ENCODE data around the gene SEPTIN8. TPM values are rescaled to one million over a fixed set of nuclear protein-coding genes. Genes with fewer than 3 reads are reported as not detected.

Gene SEPTIN8
- total and polyA plus RNA-seq, 10 of the 15 experiments (the other 5 are each of a cell fraction or from before 2014, with no cell fraction given): 6.1 to 96.1 (median 29.4) TPM

DNA sequence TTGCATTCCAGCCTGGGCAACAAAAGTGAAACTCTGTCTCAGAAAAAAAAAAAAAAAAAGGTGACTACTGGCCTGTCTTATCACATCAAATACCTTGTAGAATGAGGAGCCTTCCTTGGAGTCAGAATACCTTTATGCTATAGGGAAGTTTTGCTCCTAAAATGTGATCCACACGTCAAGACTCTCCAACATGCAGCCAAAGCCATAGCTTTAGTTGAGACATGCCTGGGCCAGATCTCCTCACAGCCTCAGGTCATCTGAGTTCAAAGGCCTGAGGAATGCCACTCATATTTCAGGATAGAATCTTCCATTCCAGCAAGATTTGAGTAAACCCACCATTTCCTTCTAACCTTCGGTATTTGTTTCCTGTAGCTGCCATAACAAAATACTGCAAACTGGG, 22.4 kb upstream of the SEPTIN8 start:
- in situ Hi-C loops (cut with MboI) (no loop called here), intact Hi-C loops (cut with micrococcal nuclease; ENCODE audit: unreplicated experiment) (no loop called here)
- no peak for ATAC-seq
- H3K27ac ChIP-seq (ENCODE audit: control insufficient read depth, insufficient read depth): no peak overlapping the region
- H3K4me2 ChIP-seq (ENCODE audit: control insufficient read depth, insufficient read depth): no peak overlapping the region
- no peak for FAIRE-seq
- H3K9ac ChIP-seq (ENCODE audit: control insufficient read depth, insufficient read depth, low read length): no peak overlapping the region
- no peaks in the 10 kb centered on the region for H3K27me3 ChIP-seq (replicated peaks in 1 of 2; ENCODE audit: control insufficient read depth in 2 of 2, insufficient read depth in 2 of 2, low read length in 1 of 2)
- WGBS (ENCODE audit: insufficient coverage, insufficient replicate concordance, low lambda C conversion rate, missing lambda C conversion rate): 64% methylated on average over 2 of the region's 2 CpGs
- H4K20me1 ChIP-seq (ENCODE audit: control insufficient read depth, insufficient read depth): no peaks in the 10 kb centered on the region
- ChIA-PET SMC1A (ENCODE audit: uncharacterized antibody, unreplicated experiment) (interaction anchor here (1.4 to 5.5 kb wide), 5 partner anchors 10 to 61 kb away, joined by 3 to 44 read pairs (median 6); partner anchors contain the start of gene KIF3A), POLR2A (interaction anchor here (0.7 to 2.5 kb wide), 2 partner anchors 22 to 149 kb away, joined by 6 to 9 read pairs; partner anchors contain the start of gene SEPTIN8), RAD21 (ENCODE audit: unreplicated experiment) (interaction anchor here (0.7 to 2.1 kb wide), 3 partner anchors 26 to 270 kb away, joined by 3 to 6 read pairs (median 4); no protein-coding TSS in a partner anchor), CTCF (interaction anchor here (1.0 kb wide), 1 partner anchor 45 kb away, joined by 3 read pairs; no protein-coding TSS in a partner anchor)
- H2AFZ ChIP-seq (ENCODE audit: control insufficient read depth, low read depth, low read length): no peak overlapping the region
- H3K79me2 ChIP-seq (ENCODE audit: control insufficient read depth, insufficient read depth, low read length): no peaks in the 10 kb centered on the region
- no peak for DNase-seq (ENCODE audit: low read depth, low spot score)
- no peaks in the 10 kb centered on the region; the same call in 2 of the 3 replicates for H3K9me3 ChIP-seq (replicated peaks; ENCODE audit: control insufficient read depth, insufficient read depth, low read length)
- H3K4me1 ChIP-seq (ENCODE audit: control insufficient read depth, insufficient read depth, low read length): no peaks in the 10 kb centered on the region
- no peak overlapping the region for H3K4me3 ChIP-seq
- no TSS peak for BruUV-seq (replicated peaks)
- H3K36me3 ChIP-seq (ENCODE audit: control insufficient read depth in 2 of 2, insufficient read depth in 2 of 2, low read length in 1 of 2): no peaks in the 10 kb centered on the region
- TF ChIP-seq IRF3 (IDR thresholded peaks at IDR 0.05) (no peak), CHD1 (IDR thresholded peaks at IDR 0.05; ENCODE audit: low read depth, low read length) (no peak), EGR1 (IDR thresholded peaks at IDR 0.05; ENCODE audit: borderline replicate concordance in 1 of 2, low read depth in 2 of 2, low read length in 2 of 2) (no peak), ATF2 (IDR thresholded peaks at IDR 0.05; ENCODE audit: low read length) (no peak), REST (IDR thresholded peaks at IDR 0.05; ENCODE audit: low read depth, low read length) (no peak), CHD2 (IDR thresholded peaks at IDR 0.05; ENCODE audit: borderline replicate concordance, low read depth, low read length) (no peak), TARDBP (IDR thresholded peaks at IDR 0.05; ENCODE audit: borderline replicate concordance) (no peak), NFYB (IDR thresholded peaks at IDR 0.05; ENCODE audit: insufficient read depth, low read depth, low read length) (no peak), ZZZ3 (IDR thresholded peaks at IDR 0.05; ENCODE audit: control insufficient read depth, insufficient read length, low read depth) (no peak)
- TF ChIP-seq, protein P1, sequence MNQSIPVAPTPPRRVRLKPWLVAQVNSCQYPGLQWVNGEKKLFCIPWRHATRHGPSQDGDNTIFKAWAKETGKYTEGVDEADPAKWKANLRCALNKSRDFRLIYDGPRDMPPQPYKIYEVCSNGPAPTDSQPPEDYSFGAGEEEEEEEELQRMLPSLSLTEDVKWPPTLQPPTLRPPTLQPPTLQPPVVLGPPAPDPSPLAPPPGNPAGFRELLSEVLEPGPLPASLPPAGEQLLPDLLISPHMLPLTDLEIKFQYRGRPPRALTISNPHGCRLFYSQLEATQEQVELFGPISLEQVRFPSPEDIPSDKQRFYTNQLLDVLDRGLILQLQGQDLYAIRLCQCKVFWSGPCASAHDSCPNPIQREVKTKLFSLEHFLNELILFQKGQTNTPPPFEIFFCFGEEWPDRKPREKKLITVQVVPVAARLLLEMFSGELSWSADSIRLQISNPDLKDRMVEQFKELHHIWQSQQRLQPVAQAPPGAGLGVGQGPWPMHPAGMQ (IDR thresholded peaks at IDR 0.05; ENCODE audit: borderline replicate concordance): no peak
- TF ChIP-seq, protein P2, sequence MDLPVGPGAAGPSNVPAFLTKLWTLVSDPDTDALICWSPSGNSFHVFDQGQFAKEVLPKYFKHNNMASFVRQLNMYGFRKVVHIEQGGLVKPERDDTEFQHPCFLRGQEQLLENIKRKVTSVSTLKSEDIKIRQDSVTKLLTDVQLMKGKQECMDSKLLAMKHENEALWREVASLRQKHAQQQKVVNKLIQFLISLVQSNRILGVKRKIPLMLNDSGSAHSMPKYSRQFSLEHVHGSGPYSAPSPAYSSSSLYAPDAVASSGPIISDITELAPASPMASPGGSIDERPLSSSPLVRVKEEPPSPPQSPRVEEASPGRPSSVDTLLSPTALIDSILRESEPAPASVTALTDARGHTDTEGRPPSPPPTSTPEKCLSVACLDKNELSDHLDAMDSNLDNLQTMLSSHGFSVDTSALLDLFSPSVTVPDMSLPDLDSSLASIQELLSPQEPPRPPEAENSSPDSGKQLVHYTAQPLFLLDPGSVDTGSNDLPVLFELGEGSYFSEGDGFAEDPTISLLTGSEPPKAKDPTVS (IDR thresholded peaks at IDR 0.05; ENCODE audit: low read depth, low read length): no peak
- TF ChIP-seq, protein P3, sequence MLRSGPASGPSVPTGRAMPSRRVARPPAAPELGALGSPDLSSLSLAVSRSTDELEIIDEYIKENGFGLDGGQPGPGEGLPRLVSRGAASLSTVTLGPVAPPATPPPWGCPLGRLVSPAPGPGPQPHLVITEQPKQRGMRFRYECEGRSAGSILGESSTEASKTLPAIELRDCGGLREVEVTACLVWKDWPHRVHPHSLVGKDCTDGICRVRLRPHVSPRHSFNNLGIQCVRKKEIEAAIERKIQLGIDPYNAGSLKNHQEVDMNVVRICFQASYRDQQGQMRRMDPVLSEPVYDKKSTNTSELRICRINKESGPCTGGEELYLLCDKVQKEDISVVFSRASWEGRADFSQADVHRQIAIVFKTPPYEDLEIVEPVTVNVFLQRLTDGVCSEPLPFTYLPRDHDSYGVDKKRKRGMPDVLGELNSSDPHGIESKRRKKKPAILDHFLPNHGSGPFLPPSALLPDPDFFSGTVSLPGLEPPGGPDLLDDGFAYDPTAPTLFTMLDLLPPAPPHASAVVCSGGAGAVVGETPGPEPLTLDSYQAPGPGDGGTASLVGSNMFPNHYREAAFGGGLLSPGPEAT (IDR thresholded peaks at IDR 0.05; ENCODE audit: low read depth): no peak

Data from GM12878 (cell line).